Activated CD4-positive, alpha-beta T cell treated with anti-CD3 and anti-CD28 coated beads, Interleukin-2, amount 50 U/mL, for 4 hours (primary cell): Measurements from ENCODE around the gene APBA1.
"Not testable (repeated sequence)": the region's sequence is repeated elsewhere in the genome, so short reads cannot be mapped to it uniquely, and the experiment has no call there.

Experiments
- DNase-seq, 2 experiments: peaks; one replicate each; pipeline ENCODE4 v3.0.0-alpha.2; 2020

Gene APBA1

GRCh38 chr9:69468380-69468779, 203.8 kb downstream of the APBA1 start:
- no peak for DNase-seq

DNA sequence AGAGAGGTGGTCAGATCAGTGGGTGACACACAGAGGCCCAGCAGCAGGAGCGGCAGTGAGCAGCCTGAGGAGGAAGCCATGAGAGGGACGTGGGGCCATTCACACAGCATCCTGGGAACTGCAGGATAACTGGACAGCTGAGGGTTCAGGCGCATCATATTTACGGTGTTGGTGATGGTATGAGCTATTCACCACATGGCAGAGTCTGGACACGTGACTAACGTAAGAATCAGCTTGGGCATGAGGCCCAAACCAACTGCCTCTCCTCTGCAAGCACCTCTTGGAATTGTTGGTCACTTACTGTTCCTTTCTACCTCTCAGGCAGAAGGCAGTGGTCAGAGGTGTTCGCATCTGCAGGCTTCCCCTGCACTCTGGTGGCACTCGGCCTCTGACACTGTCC, 206.0 kb downstream of the APBA1 start:
- no peak for DNase-seq

DNA sequence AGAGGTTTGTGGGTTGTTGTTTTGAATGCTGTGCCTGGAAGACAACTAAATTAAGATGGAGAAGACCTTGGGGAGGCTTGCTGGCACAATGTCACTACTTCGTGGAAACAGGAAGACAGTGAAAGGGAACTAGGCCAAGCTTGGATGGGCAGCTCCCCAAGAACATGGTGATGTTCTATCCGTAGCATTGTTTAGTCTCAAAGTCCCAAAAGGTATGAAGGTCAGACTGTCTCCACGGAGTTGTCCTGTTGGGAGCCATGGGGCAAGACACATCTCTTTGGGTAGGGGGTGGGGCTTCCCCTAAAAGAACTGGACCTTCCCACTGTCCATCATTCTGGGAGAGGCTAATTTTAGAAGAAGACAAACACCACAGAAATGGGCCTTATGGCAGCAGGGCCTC, 206.7 kb downstream of the APBA1 start:
- no peak for DNase-seq

DNA sequence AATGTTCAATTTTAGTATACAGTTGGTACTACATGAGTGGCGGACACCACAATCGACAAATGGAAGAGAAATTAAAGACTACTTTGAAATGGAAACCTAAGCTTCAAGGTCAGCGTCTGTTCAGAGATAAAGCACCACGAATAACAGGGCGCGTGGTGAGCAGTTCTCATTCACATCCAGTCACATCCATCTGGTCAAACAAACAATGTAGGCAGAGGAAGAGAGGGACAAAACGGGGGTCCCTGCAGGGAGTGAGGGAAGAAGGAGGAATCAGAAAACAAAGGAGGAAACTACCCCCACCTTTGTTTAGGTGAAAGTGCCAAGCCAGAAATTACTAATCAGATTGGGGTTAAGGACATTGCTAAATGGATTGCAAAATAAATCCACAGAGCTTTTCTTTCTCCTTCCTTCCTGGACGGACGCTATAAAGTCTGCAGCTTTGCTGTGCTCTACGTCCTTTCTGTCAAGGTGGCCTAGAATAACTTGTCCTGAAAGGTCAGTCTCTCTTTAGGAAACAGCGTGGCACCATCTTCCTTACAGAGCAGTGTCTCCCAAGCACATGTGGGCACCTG, 208.6 kb downstream of the APBA1 start:
- DNase-seq, result no peak

GRCh38 chr9:69462394-69462793, 209.8 kb downstream of the APBA1 start:
- no peak for DNase-seq

DNA sequence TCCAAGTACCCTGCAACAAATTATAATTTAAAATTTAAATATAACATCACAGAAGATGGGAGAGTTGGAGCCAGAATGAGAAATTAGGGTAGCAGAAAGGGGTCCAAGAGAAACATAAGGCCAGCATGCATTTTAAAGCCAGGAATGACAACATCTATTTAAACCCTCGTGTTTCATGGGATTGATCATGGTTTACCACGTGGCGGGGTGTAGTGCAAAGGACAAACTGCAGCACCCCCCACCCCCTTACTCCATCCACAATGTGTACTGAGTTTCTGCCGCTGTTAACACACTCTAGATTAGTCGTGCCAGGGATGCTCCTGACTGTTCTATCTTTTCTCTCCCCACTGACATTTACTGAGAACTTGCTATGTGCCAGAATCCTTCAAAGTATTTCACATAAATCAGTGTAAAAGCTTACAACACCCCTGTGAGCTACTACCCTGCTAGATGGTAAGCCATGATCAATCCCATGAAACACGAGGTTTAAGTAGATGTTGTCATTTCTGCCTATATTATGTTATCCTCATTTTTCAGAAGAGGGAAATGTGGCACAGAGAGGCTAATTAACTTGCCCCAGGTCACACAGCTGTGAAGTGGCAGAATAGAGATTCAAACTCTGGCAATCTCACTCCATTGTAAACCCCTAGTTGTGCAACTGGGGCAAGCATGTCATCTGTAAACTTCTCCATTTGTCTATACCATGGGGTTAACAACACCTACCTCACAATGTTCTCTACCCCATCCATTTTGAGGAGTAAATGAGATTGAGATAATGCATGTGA, 210.9 kb downstream of the APBA1 start:
- DNase-seq, result no peak

GRCh38 chr9:69460012-69460411, 212.2 kb downstream of the APBA1 start:
- DNase-seq, result no peak

DNA sequence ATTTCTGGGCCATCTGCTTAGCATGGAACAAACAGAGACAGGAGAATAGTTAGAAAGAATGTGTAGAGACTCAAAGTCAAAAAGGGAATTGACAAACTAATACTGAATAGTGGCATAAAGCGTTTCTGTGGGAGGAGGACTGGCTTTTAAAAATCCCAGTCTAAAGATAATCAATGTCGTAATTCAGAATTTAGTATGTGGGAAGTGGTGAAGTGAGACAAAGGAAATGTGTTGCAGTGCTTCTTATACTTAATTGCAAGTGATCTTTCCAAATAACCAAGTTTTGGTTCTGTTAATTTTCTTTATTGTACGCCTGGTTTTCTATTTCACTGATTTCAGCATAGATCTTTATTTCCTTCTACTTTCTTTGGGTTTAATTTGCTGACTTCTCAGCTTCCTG, 214.0 kb downstream of the APBA1 start:
- no peak for DNase-seq

GRCh38 chr9:69456201-69456600, 216.0 kb downstream of the APBA1 start:
- no peak for DNase-seq

DNA sequence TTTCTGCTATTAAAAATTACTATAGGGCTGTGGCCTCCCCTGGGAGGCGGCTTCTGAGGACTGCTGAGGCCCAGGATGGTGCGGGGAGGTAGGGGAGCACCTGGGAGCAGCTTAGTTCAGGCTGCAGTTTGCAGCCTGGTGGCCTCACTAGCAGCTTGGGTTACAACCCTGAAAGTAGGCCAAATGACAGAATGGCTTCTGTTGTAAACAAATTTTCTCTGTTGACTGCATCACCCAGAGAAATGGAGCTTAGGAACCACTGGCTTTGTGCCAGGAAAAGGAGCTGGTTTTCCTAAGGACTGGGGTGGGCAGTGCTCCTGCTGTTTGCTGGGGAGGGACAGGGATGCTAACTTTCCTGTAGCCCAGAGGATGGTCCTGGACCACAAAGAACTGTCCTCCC, 216.9 kb downstream of the APBA1 start:
- DNase-seq, result no peak

DNA sequence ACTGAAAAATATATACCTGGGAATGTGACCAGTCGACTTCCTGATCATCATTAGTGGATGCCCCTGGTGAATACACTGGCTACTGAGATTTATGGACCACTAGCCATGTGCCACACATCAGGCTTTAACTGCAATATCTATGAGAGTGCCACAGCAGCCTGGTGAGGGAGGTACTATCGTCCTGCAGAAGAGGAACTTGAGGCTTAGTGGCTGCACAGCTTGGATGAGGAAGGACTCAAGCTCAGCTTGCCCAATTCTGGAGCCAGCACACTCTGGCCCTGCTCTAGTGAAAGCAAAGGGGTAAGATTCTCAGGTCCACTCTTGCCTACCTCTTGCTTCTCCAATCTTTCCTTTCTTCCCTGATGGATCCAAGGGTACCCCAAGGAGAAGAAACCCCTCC, 217.8 kb downstream of the APBA1 start:
- DNase-seq, result no peak

GRCh38 chr9:69453746-69454145, 218.4 kb downstream of the APBA1 start:
- DNase-seq, result no peak

DNA sequence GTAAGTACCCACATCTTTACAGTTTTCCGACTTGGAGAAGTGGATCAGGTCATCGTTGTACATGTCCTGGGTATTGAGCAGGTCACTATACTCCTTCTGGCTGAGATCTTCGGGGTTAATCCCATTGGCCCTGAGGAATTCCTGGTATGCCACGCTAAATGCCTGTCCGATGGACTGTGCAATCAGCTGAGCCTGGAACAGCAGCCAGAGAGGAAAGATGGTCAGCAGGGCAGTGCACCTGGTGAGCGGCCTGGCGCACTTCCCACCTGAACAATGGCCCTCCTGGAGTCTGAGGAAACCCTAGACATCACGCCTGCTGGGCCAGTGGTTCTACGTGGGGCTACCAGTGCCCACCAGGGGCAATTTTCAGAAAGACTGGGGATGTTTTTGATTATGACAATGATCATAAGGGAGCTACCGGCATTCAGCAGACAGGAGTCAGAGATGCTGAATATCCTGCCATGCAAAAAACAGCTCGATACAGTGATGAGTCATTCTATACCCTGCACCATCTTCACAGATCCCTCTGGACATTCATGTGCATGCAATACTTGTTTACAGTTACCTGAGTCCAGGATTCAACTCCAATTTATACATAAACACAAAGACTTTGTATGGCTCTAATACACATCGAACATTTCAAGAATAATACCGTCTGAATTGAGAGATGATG, 219.9 kb downstream of the APBA1 start:
- no peak for DNase-seq

- no peak for DNase-seq
Observed at GRCh38 chr9:69446496-69446895, 225.7 kb downstream of the APBA1 start.

GRCh38 chr9:69445251-69445650, 226.9 kb downstream of the APBA1 start:
- DNase-seq, result no peak

- no peak for DNase-seq
Observed at GRCh38 chr9:69444791-69445190, 227.4 kb downstream of the APBA1 start.

GRCh38 chr9:69444021-69444420, 228.2 kb downstream of the APBA1 start:
- DNase-seq, result no peak

DNA sequence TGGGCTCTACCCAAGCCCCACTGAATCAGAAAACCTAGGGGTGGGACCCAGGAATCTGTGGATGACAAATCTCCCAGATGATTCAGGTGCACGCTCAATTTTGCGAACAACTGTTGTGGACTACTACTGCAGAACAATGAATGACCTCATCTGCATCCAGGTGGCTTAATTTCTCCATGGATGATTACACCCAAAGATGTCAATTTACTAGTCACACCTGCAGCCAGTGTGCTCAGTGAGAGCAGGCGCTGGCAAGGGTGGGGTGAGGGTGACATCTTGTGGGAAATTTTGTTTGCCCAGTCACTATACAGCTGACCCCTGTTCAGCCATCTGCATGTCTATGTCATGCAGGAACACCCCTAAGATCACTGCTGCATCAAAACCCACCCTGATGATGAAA, 229.0 kb downstream of the APBA1 start:
- no peak for DNase-seq

DNA sequence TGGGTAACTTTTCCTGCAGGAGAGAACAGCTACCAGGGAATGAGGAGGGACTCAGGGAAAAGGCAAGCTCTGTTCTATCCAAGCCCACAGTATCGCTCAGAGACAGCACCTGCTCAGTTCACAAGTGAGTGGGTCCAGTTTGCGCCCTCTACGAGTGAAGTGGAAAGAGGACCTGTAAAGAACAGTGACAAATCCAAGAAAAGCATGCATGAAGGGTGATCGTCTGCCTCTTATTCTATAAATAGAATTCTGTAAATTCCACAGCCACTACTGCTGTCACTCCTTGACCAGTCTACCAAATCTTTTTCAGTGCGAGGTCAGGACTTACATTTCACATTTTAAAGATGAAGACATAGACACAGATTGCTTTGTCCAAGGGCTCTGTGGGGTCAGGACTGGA, 229.7 kb downstream of the APBA1 start:
- DNase-seq, result no peak

- DNase-seq, result not testable (repeated sequence)
Observed at GRCh38 chr9:69440254-69440955, 231.8 kb downstream of the APBA1 start.

DNA sequence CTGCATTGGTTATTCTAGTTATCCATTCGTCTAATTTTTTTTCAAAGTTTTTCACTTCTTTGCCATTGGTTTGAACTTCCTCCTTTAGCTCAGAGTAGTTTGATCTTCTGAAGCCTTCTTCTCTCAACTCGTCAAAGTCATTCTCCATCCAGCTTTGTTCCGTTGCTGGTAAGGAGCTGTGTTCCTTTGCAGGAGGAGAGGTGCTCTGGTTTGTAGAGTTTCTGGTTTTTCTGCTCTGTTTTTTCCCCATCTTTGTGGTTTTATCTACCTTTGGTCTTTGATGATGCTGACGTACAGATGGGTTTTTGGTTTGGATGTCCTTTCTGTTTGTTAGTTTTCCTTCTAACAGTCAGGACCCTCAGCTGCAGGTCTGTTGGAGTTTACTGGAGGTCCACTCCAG, 232.5 kb downstream of the APBA1 start:
- DNase-seq, result not testable (repeated sequence)

- no peak for DNase-seq
Observed at GRCh38 chr9:69433968-69434367, 238.2 kb downstream of the APBA1 start.

- DNase-seq, result no peak
Observed at GRCh38 chr9:69433392-69433791, 238.8 kb downstream of the APBA1 start.

DNA sequence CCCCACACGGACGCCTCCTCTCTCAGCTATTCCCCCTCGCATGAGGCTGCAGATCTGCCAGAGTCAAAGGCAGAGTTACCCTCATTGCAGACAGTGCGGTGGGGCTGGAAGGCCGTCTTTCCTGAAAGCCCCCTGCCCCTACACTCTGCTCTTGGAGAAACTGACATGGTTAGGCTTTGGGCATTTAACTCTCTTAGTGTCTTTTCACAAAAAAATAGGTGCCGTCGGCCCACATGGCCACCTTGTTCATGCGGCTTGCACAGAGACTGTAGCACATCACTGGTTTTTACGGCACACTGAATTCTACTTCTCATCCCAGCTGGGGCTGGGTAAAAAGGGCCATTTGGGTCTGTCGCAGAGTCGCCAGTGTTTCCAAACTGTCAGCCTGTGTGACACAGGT, 239.5 kb downstream of the APBA1 start:
- no peak for DNase-seq
